ENCODE data around the gene KANSL1. TPM values are rescaled to one million over a fixed set of nuclear protein-coding genes. Genes with fewer than 3 reads are reported as not detected.

The KANSL1 gene
- total and polyA plus RNA-seq, 4 donors = 16.2 to 189 (median 47.4) TPM

GRCh38 chr17:46044989-46045388 lies 148.2 kb downstream of the KANSL1 start:
- 66 to 93% methylated on average over 2 of the region's 2 CpGs for WGBS, 2 donors
- H3K27ac ChIP-seq (ENCODE audit: low read depth in 1 of 2, low read length in 1 of 2) = no peak overlapping the region

GRCh38 chr17:46044286-46044928 lies 148.8 kb downstream of the KANSL1 start:
- peaks cover 10 to 46% (median 15%) of the 10 kb centered on the region in 4 donors for H3K36me3 ChIP-seq (ENCODE audit: control insufficient read depth in 4 of 4, insufficient read depth in 4 of 4, low read length in 4 of 4)
- TF ChIP-seq, protein P1, sequence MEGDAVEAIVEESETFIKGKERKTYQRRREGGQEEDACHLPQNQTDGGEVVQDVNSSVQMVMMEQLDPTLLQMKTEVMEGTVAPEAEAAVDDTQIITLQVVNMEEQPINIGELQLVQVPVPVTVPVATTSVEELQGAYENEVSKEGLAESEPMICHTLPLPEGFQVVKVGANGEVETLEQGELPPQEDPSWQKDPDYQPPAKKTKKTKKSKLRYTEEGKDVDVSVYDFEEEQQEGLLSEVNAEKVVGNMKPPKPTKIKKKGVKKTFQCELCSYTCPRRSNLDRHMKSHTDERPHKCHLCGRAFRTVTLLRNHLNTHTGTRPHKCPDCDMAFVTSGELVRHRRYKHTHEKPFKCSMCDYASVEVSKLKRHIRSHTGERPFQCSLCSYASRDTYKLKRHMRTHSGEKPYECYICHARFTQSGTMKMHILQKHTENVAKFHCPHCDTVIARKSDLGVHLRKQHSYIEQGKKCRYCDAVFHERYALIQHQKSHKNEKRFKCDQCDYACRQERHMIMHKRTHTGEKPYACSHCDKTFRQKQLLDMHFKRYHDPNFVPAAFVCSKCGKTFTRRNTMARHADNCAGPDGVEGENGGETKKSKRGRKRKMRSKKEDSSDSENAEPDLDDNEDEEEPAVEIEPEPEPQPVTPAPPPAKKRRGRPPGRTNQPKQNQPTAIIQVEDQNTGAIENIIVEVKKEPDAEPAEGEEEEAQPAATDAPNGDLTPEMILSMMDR (IDR thresholded peaks at IDR 0.05; ENCODE audit: control extremely low read depth, extremely low read depth) = peak; percentile 84
- no peaks in the 10 kb centered on the region for H3K27me3 ChIP-seq (ENCODE audit: control insufficient read depth in 3 of 3, insufficient read depth in 3 of 3, low read length in 2 of 3)
- WGBS, 2 donors = 41 to 43% methylated on average over 5 of the region's 5 CpGs
- peak; percentile 59 for ATAC-seq (ENCODE audit: insufficient read depth, low FRiP score)
- no peaks in the 10 kb centered on the region for H3K9me3 ChIP-seq (ENCODE audit: control insufficient read depth in 4 of 4, insufficient read depth in 3 of 4, low read length in 3 of 4)
- H3K9ac ChIP-seq (ENCODE audit: insufficient read depth in 1 of 2, low read length in 2 of 2) = peak overlapping the region in 1 of 2 donors; percentile 7
- H3K27ac ChIP-seq (ENCODE audit: low read depth in 1 of 2, low read length in 1 of 2) = peak overlapping the region in 1 of 2 donors; percentile 57
- peak; percentile 75 to 92 (median 88) for DNase-seq
- H3K4me3 ChIP-seq = no peak overlapping the region
- H3K4me1 ChIP-seq (ENCODE audit: control insufficient read depth in 5 of 5, insufficient read depth in 5 of 5, low read length in 5 of 5) = peaks cover 0 to 2% (median 0%) of the 10 kb centered on the region in 5 donors

More at GRCh38 chr17:46044989-46045388, 148.2 kb downstream of the KANSL1 start:
- ATAC-seq (ENCODE audit: insufficient read depth, low FRiP score) = no peak
- H3K9ac ChIP-seq (ENCODE audit: insufficient read depth in 1 of 2, low read length in 2 of 2) = no peak overlapping the region
- H3K36me3 ChIP-seq (ENCODE audit: control insufficient read depth in 4 of 4, insufficient read depth in 4 of 4, low read length in 4 of 4) = peaks cover 12 to 49% (median 14%) of the 10 kb centered on the region in 4 donors
- no peaks in the 10 kb centered on the region for H3K4me1 ChIP-seq (ENCODE audit: control insufficient read depth in 5 of 5, insufficient read depth in 5 of 5, low read length in 5 of 5)
- H3K9me3 ChIP-seq (ENCODE audit: control insufficient read depth in 4 of 4, insufficient read depth in 3 of 4, low read length in 3 of 4) = no peaks in the 10 kb centered on the region
- no peak for DNase-seq
- H3K27me3 ChIP-seq (ENCODE audit: control insufficient read depth in 3 of 3, insufficient read depth in 3 of 3, low read length in 2 of 3) = no peaks in the 10 kb centered on the region
- no peak overlapping the region for H3K4me3 ChIP-seq
- TF ChIP-seq, protein P1 (IDR thresholded peaks at IDR 0.05; ENCODE audit: control extremely low read depth, extremely low read depth) = no peak

DNA sequence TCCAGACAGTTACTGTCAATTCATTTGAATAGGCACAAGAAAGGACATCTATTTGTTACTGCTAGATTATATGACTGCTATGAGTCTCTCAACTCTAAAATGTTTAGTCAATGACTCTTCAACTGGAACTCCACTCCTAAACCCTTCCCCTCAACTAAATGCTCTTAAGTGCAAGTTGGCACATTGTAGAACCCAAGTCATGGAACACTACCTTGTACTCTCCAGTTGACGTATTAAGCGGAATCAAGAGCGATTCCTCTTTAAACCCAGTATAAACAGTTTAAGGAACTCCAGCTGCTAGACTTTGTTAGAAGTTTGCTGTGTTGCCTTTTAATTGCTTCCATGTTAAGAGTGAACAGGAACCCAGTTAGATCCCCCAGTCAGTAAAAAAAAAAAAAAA lies 149.6 kb downstream of the KANSL1 start:
- peaks cover 10 to 52% (median 21%) of the 10 kb centered on the region in 4 donors for H3K36me3 ChIP-seq (ENCODE audit: control insufficient read depth in 4 of 4, insufficient read depth in 4 of 4, low read length in 4 of 4)
- 65 to 93% methylated on average over 3 of the region's 3 CpGs for WGBS, 2 donors
- TF ChIP-seq, protein P1 (IDR thresholded peaks at IDR 0.05; ENCODE audit: control extremely low read depth, extremely low read depth) = no peak
- H3K27me3 ChIP-seq (ENCODE audit: control insufficient read depth in 3 of 3, insufficient read depth in 3 of 3, low read length in 2 of 3) = no peaks in the 10 kb centered on the region
- no peak overlapping the region for H3K27ac ChIP-seq (ENCODE audit: low read depth in 1 of 2, low read length in 1 of 2)
- DNase-seq (no peak), ATAC-seq (ENCODE audit: insufficient read depth, low FRiP score) (no peak)
- H3K4me1 ChIP-seq (ENCODE audit: control insufficient read depth in 5 of 5, insufficient read depth in 5 of 5, low read length in 5 of 5) = peaks cover 0 to 2% (median 0%) of the 10 kb centered on the region in 5 donors
- no peak overlapping the region for H3K4me3 ChIP-seq
- H3K9ac ChIP-seq (ENCODE audit: insufficient read depth in 1 of 2, low read length in 2 of 2) = no peak overlapping the region
- no peaks in the 10 kb centered on the region for H3K9me3 ChIP-seq (ENCODE audit: control insufficient read depth in 4 of 4, insufficient read depth in 3 of 4, low read length in 3 of 4)
